ENCODE data around the gene PRR23E.

The PRR23E gene

DNA sequence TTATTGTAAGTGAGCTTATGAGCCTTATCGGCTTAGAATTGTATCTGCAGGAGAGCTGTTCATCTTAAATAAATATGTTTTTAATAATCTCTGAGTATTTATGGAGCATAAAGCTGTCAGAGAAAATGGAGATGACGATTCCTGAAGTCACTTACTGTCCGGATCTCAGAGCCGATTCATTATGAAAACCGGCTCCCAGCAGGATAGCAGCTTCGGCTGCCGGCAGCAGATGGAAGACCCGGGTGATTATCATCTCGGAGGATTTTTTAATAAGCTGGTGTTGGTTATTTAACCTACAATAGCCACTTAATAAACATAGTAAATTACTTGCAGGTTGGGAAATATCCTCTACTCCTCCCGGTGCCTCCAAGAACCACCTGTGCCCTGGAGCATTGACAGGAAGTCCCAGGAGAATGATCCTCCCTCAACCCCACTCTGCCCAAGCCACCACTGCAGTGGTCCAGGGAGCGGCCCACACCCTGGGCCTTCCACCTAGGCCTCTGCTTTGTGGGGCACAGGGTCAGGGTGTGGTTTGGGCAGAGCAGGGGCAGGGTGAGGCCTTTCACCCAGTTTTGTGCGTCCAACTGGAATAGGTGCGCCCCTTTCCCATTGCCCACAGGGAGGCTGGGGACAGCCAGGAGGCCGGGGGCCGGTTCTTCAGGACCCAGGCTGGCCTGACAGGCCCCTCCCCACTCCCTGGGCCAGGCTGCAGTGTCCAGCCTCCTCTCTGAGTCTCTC is 42.2 kb upstream of the PRR23E start:
- no peak overlapping the region for H3K27ac ChIP-seq
- no peak for TF ChIP-seq ZFX (IDR thresholded peaks at IDR 0.05; ENCODE audit: borderline replicate concordance)
- TF ChIP-seq, protein P1, sequence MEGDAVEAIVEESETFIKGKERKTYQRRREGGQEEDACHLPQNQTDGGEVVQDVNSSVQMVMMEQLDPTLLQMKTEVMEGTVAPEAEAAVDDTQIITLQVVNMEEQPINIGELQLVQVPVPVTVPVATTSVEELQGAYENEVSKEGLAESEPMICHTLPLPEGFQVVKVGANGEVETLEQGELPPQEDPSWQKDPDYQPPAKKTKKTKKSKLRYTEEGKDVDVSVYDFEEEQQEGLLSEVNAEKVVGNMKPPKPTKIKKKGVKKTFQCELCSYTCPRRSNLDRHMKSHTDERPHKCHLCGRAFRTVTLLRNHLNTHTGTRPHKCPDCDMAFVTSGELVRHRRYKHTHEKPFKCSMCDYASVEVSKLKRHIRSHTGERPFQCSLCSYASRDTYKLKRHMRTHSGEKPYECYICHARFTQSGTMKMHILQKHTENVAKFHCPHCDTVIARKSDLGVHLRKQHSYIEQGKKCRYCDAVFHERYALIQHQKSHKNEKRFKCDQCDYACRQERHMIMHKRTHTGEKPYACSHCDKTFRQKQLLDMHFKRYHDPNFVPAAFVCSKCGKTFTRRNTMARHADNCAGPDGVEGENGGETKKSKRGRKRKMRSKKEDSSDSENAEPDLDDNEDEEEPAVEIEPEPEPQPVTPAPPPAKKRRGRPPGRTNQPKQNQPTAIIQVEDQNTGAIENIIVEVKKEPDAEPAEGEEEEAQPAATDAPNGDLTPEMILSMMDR (IDR thresholded peaks at IDR 0.05) = no peak

- TF ChIP-seq, protein P1 (IDR thresholded peaks at IDR 0.05) = no peak
- no peak for TF ChIP-seq ZFX (IDR thresholded peaks at IDR 0.05; ENCODE audit: borderline replicate concordance)
- H3K27ac ChIP-seq = no peak overlapping the region
These were observed 41.7 kb upstream of the PRR23E start for GRCh38 chr3:127151251-127151564.

DNA sequence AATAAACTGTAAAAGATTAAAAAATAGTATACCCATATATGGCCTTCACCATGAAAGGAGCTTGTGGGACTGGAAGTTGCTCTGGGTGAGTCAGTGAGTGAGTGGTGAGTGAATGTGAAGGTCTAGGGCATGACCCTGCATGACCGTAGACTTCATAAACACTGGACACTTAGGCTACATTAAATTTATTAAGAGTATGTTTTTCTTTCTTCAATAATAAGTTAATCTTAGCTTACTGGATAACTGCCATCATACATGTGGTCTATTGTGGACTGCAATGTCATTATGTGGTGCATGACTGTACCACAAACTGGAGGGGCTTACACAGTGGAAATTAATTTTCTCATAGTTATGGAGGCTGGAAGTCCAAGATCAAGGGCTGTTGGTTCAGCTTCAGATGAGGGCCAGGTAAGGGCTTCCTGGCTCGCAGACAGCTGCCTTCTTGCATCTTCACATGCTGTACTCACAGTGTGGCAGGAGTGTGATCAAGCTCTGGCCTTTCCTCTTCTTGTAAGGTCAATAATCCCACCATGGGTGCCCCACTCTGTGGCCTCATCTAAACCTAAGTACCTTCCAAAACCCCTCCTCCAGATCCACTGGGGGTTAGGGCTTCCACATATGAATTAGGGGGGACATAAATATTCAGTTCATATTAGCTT is 40.8 kb upstream of the PRR23E start:
- no peak overlapping the region for H3K27ac ChIP-seq
- TF ChIP-seq, protein P1 (IDR thresholded peaks at IDR 0.05) = no peak
- TF ChIP-seq ZFX (IDR thresholded peaks at IDR 0.05; ENCODE audit: borderline replicate concordance) = no peak

- TF ChIP-seq ZFX (IDR thresholded peaks at IDR 0.05; ENCODE audit: borderline replicate concordance) = no peak
- TF ChIP-seq, protein P1 (IDR thresholded peaks at IDR 0.05) = no peak
- H3K27ac ChIP-seq = no peak overlapping the region
These were observed 40.0 kb upstream of the PRR23E start for GRCh38 chr3:127152684-127153505.

DNA sequence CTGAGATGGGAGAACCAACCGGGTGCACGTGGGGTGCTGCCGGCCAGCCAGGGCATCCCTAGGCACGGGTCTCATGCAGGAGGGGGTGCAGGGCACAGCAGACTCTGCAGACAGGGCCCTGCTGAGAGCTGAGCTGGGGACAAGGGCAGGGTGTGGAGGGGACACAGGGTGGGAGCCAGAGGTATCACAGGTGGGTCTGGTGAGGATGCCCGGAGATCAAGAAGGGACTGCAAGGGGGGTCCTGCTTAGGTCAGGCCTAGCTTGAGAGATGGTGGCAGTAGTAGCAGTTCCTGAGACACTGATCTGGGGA is 39.5 kb upstream of the PRR23E start:
- TF ChIP-seq, protein P1 (IDR thresholded peaks at IDR 0.05) = no peak
- H3K27ac ChIP-seq = no peak overlapping the region

DNA sequence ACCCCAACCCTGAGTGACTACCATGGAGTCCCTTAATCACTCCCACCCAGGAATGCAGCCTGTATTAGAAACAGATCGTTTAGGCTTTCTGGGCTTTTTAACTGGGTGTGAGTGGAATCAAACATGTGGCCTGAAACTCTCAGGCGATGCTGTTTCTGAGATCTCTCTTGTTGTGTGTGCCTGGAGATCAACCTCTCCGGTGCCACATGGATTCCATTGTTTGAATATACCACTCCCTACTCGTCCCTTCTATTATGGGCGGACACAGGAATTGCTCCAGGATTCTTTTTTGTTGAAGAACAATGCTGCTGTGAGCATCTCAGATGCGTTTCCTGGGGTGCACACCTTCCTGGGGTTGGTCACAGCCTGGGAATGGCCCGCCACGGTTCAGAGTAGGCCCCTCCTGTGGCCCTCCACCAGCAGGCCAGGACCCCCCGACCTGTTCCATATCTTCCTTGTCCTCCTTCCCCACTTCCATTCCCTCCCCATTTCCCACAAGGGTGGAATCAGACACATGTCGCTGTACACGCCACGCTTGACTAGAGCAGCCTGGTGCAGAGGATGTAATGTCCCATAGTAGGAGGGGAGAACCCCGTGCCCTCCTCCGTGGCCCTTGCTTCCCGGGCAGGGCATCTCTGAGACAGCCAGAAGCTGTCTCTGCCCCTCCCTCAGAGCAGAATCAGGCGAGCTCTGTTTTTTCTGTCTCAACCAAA is 36.4 kb upstream of the PRR23E start:
- TF ChIP-seq ZFX (IDR thresholded peaks at IDR 0.05; ENCODE audit: borderline replicate concordance) = no peak
- TF ChIP-seq, protein P1 (IDR thresholded peaks at IDR 0.05) = no peak
- no peak overlapping the region for H3K27ac ChIP-seq

Measured in 22Rv1 (cell line).